A172 (cell line): ENCODE data around the gene MYLK3. TPM values are rescaled to one million over a fixed set of nuclear protein-coding genes. Genes with fewer than 3 reads are reported as not detected.
A peak's percentile ranks its signal among the peaks of the same experiment; 100 is the strongest.

Experiments
- DNase-seq: peaks from one replicate; pipeline ENCODE4 v3.0.0-alpha.2; 2015; ENCODE audit warnings: low spot score
- total RNA-seq: library from RNA; depleted of rRNA; stranded (reverse); fragments of >200 nt; shearing (Covaris generic); gene quantifications from 2 replicates; pipeline ENCODE4 v1.2.3, GENCODE V29; 2014

The MYLK3 gene
- total RNA-seq, 1 experiment from 2014 or later = 1.00 TPM

GRCh38 chr16:46727184-46727583 is 21.0 kb downstream of the MYLK3 start:
- DNase-seq = no peak

GRCh38 chr16:46721885-46722284 is 26.3 kb downstream of the MYLK3 start:
- no peak for DNase-seq

- no peak for DNase-seq
These were observed 27.5 kb downstream of the MYLK3 start for GRCh38 chr16:46720619-46721018.

- no peak for DNase-seq
These were observed 28.6 kb downstream of the MYLK3 start for GRCh38 chr16:46719528-46719927.

GRCh38 chr16:46718214-46718613 is 29.9 kb downstream of the MYLK3 start:
- no peak for DNase-seq

- DNase-seq = no peak
These were observed 30.5 kb downstream of the MYLK3 start for GRCh38 chr16:46717692-46718091.

- peak; percentile 40 for DNase-seq
These were observed 32.3 kb downstream of the MYLK3 start for GRCh38 chr16:46715769-46716305.

GRCh38 chr16:46714797-46715591 is 33.1 kb downstream of the MYLK3 start:
- no peak for DNase-seq

- no peak for DNase-seq
These were observed 34.5 kb downstream of the MYLK3 start for GRCh38 chr16:46713634-46714033.

- no peak for DNase-seq
These were observed 35.2 kb downstream of the MYLK3 start for GRCh38 chr16:46712911-46713310.

GRCh38 chr16:46711106-46712058 is 36.8 kb downstream of the MYLK3 start:
- DNase-seq = no peak

GRCh38 chr16:46709469-46710005 is 38.6 kb downstream of the MYLK3 start:
- DNase-seq = no peak

- DNase-seq = no peak
These were observed 41.5 kb downstream of the MYLK3 start for GRCh38 chr16:46706642-46707041.

- DNase-seq = no peak
These were observed 46.1 kb downstream of the MYLK3 start for GRCh38 chr16:46702030-46702429.

- no peak for DNase-seq
These were observed 46.5 kb downstream of the MYLK3 start for GRCh38 chr16:46701615-46702014.

GRCh38 chr16:46700048-46700447 is 48.1 kb downstream of the MYLK3 start:
- no peak for DNase-seq

GRCh38 chr16:46696957-46697356 is 51.2 kb downstream of the MYLK3 start:
- DNase-seq = no peak

- DNase-seq = no peak
These were observed 52.2 kb downstream of the MYLK3 start for GRCh38 chr16:46695937-46696336.

- no peak for DNase-seq
These were observed 54.5 kb downstream of the MYLK3 start for GRCh38 chr16:46693598-46693997.

- peak; percentile 10 for DNase-seq
These were observed 56.4 kb downstream of the MYLK3 start for GRCh38 chr16:46691726-46692125.

GRCh38 chr16:46690281-46691178 is 57.6 kb downstream of the MYLK3 start:
- DNase-seq = peak; percentile 19
